HG03432 (cell line): ENCODE data around the gene WWC1.
"Not testable (repeated sequence)": the region's sequence is repeated elsewhere in the genome, so short reads cannot be mapped to it uniquely, and the experiment has no call there.

ENCODE experiments used
- ATAC-seq: cut with Tn5 transposase; IDR thresholded peaks from one replicate; pipeline ENCODE4 v1.9.1; 2021; ENCODE audit warnings: mild to moderate bottlenecking, moderate library complexity; ENCODE audit not compliant: unreplicated experiment

Gene WWC1

GRCh38 chr5:168307022-168307421 is 15.6 kb downstream of the WWC1 start:
- ATAC-seq: no peak

- no peak for ATAC-seq
Observed at GRCh38 chr5:168307925-168308584, 16.6 kb downstream of the WWC1 start.

- no peak for ATAC-seq
Observed at GRCh38 chr5:168308976-168309598, 17.6 kb downstream of the WWC1 start.

DNA sequence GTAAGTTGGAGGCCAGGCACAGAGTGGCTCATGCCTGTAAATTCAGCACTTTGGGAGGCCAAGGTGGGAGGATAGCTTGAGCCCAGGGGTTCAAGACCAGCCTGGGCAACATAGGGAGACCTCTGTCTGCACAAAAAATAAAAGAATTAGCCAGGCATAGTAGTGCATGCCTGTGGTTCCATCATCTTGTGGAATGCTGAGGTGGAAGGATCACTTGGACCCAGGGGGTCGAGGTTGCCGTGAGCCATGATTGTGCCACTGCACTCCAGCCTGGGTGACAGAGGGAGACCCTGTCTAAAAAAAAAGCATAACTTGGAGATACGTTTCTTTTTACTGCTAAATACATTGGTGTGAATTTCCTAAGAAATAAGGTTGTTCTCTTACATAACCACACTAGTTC is 19.1 kb downstream of the WWC1 start:
- not testable (repeated sequence) for ATAC-seq

DNA sequence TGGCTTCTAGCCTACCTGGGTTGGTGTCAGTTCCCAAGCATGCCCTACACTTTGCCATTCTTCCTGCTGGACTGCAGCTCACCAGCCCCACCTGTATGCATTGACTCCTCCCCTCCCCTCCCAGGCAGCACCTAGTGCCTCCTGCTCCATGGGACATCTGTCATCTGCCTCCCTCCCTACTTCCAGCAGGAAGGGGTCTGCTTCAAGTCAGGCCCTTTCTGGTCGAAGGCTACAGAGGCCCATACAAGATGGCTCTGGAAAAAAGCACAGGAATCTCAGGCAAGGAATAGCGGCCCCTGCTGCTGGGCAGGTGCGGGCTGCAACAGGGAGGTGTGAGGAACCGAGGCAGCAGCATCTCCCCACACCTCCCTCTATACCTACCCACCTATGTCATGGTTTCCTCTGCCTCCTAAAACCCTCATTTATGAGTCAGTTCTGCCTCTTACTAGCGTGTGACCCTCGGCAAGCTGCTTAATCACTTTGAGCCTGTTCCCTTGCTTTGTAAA is 19.7 kb downstream of the WWC1 start:
- no peak for ATAC-seq

DNA sequence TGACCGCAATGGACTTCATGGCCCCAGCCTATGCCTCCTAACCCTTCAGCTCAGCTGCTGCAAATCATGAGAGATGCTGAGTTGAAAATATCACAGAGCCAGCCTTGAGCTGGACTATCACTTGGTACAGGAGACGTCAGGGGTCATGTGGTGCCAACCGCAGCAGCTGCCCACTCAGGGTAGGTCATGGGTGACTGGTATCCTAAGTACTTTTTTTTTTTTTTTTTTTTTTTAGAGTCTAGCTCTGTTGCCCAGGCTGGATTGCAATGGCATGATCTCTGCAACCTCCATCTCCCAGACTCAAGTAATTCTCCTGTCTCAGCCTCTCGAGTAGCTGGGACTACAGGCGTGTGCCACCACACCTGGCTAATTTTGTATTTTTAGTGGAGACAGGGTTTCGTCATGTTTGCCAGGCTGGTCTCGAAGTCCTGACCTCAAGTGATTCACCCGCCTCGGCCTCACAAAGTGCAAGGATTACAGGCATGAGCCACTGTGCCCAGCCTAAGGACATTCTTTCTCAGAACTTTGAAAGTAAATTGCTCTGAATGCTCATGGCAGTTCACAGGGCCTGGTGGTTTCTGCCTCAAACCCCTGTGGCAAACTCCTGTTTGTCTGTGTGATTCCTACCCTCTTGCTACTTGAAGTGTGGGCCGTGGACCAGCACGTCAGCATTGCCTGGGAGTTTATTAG is 21.3 kb downstream of the WWC1 start:
- ATAC-seq: no peak

GRCh38 chr5:168313596-168314204 is 22.3 kb downstream of the WWC1 start:
- ATAC-seq: no peak

DNA sequence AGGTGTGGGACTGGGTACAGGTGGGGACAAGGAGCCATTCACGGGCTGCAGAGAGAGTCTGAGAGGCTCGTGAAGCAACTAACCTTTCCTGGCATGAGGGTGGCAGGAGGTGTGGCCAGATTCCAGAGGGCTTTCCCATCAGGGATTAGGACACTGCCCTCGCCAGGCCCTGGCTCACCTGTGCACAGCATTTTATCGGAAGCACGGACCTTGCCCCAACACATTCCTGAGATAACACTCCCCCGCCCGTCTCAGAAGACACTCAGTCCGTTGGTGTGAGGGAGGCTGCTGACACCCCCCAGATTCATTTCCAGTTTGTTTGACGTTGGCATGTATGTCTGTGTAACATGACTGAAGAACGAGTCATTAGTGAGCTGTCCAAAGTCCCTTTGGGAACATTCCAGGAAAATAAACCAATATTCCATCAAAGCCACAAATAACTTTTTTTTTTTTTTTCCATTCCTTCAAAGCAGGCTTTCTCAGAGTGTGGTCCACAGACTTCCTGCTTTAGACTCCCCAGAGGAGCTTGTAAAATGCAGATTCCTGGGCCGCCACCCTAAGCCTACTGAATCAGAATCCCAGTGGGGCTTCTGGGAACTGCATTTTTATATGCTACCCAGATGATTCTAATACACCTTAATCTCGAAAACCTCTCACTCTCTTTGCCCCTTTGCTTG is 23.4 kb downstream of the WWC1 start:
- ATAC-seq: no peak

- ATAC-seq: no peak
Observed at GRCh38 chr5:168315416-168316138, 24.1 kb downstream of the WWC1 start.

DNA sequence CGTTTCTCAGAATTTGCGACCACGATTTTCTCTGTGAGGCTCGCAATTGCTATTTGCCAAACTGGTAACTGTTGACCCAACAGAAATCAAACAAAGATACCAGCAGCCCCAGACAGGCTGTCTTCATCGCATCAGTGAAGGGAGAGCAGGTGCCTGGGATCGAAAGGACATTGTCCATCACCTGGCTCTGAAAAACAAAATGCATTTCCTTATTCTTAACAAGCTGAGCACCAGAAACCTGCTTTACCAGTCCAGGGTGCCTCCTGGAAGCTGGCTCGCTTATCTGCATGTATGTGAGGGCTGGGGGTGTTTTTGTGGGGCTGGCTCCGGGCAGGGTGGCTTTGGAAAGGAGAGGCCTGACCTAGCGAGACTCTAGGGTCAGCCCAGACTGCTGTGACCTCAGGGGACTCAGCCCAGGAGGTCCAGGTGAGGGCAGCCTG is 24.7 kb downstream of the WWC1 start:
- ATAC-seq: no peak

DNA sequence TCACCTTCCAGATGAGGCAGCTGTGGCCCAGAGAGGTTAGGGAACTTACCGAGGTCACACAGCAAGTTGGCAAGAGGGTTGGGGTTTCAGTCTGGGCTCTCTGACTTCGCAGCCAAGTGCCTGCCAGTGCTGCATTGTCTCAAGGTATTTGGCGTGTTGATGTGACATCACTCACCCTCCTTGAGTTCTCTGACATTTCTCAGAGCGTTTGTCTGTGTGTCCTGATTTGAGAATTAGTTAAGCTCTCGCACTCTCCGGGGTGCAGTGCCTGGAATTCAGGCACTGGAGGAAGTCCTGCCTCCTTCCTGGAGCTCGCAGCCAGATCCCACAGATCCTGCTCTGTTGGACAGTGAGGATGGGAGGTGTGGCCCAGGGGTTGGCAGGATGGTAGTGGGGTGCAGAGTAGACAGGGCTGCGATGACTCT is 25.7 kb downstream of the WWC1 start:
- no peak for ATAC-seq

GRCh38 chr5:168317521-168318147 is 26.2 kb downstream of the WWC1 start:
- no peak for ATAC-seq

DNA sequence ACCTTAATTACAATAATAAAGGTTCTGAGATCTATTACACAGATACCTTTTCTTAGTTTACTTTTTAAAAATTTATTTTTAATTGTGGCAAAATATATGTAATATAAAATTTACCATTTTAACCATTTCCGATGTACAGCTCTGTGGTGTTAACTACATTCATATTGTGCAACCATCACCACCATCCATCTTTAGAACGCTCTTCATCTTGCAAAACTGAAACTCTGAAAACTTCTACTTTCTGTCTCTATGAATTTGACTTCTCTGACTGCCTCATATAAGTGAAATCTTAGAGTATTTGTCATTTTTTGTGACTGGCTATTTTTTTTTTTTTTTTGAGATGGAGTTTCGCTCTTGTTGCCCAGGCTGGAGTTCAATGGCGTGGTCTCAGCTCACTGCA is 26.8 kb downstream of the WWC1 start:
- peak; percentile 52 for ATAC-seq

DNA sequence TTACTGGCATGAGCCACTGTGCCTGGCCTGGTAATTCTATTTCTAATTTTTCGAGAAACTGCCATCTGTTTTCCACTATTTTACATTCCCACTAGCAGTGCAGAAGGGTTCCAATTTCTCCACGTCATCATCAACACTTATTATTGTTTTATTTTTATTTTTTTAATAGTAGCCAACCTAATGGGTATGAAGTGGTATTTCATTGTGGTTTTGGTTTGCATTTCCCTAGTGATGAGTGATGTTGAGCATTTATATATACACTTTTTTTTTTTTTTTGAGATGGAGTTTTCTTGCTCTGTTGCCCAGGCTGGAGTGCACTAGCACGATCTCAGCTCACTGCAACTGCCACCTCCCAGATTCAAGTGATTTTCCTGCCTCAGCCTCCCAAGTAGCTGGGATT is 28.3 kb downstream of the WWC1 start:
- ATAC-seq: no peak

GRCh38 chr5:168320805-168321204 is 29.4 kb downstream of the WWC1 start:
- no peak for ATAC-seq

DNA sequence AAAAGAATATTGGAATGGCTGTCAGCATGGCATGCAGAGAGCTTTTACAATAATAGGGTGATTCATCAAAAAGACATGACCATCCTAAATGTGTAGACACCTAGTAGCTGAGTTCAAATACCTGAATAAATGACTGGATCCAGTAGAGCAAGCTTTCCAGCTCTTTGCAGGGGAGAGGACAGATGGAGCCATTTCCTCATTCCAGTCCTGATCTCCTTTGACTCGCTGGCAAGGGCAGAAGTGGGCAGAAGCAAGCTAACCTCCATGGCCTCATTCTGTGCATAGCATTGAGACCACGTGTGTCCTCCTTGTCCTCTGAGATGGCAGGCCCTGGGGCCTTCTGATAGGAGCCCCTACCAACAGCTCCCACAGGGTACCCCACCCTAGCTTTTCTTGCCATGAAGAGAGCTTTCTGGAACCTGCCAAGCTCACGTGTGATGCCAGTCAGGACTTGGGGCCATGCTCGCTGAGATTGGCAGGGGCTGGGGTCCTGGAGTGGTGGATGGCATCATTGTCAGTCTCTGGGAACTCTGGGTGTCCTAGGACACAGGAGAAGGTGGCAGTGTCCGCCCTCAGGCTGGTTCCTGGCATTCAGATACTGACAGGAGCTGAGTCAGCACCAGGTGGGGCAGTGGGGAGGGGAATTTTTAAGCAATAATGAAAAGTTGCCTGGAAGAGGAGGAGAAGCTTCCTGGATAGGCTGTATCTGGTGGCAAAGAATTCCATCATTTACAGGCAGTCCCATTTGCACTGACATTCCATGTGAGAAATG is 33.6 kb downstream of the WWC1 start:
- ATAC-seq: no peak

DNA sequence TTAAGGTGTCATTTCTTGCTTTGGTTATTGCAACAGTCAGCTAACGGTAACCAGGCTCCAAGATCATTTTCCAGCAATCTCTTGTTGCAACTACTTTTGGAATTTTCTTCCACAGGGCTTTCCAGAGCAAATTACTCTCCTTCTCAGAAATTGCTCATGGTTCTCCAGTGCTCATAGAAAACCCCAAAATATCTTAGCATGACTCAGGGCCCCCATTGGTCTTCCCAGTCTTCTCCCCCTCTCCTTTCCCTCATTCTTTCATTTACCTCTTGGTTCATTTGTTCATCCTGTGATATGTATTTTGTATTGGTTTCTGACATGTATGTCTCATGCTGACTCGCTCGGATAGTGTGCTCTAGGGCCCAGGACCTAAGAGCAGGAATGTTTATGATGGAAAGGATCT is 35.6 kb downstream of the WWC1 start:
- ATAC-seq: no peak

- ATAC-seq: no peak
Observed at GRCh38 chr5:168327451-168327850, 36.0 kb downstream of the WWC1 start.

GRCh38 chr5:168327994-168328393 is 36.5 kb downstream of the WWC1 start:
- no peak for ATAC-seq
